ENCODE measurements around the gene EWSR1.
A peak's percentile ranks its signal among the peaks of the same experiment; 100 is the strongest.
"Not testable (repeated sequence)": the region's sequence is repeated elsewhere in the genome, so short reads cannot be mapped to it uniquely, and the experiment has no call there.

Gene EWSR1

GRCh38 chr22:29267858-29268510 lies at the start of gene EWSR1, which contains the start of gene RHBDD3:
EWSR1 (plus strand) TSS chr22:29268268; CDS start chr22:29268337, 69 bp downstream.
RHBDD3 (minus strand) TSS chr22:29267981; CDS start chr22:29265626, 2,355 bp downstream.
- DNase-seq (ENCODE audit: low spot score): peak; percentile 94

- no peak for DNase-seq (ENCODE audit: low spot score)
Observed at GRCh38 chr22:29218758-29219408, 49.2 kb upstream of the EWSR1 start.

- DNase-seq (ENCODE audit: low spot score): not testable (repeated sequence)
Observed at GRCh38 chr22:29219409-29219782, 48.7 kb upstream of the EWSR1 start.

- DNase-seq (ENCODE audit: low spot score): peak; percentile 94
Observed at GRCh38 chr22:29219881-29220670, 48.0 kb upstream of the EWSR1 start.

- DNase-seq (ENCODE audit: low spot score): no peak
Observed at GRCh38 chr22:29224121-29224858, 43.8 kb upstream of the EWSR1 start.

GRCh38 chr22:29224859-29225410 lies 43.1 kb upstream of the EWSR1 start:
- no peak for DNase-seq (ENCODE audit: low spot score)

GRCh38 chr22:29225422-29226090 lies 42.5 kb upstream of the EWSR1 start:
- no peak for DNase-seq (ENCODE audit: low spot score)

GRCh38 chr22:29226351-29226981 lies 41.6 kb upstream of the EWSR1 start:
- no peak for DNase-seq (ENCODE audit: low spot score)

GRCh38 chr22:29230972-29231875 lies 36.8 kb upstream of the EWSR1 start:
- DNase-seq (ENCODE audit: low spot score): no peak

GRCh38 chr22:29231971-29232959 lies 35.8 kb upstream of the EWSR1 start:
- no peak for DNase-seq (ENCODE audit: low spot score)

- DNase-seq (ENCODE audit: low spot score): no peak
Observed at GRCh38 chr22:29233277-29233877, 34.7 kb upstream of the EWSR1 start.

GRCh38 chr22:29240481-29240880 lies 27.6 kb upstream of the EWSR1 start:
- not testable (repeated sequence) for DNase-seq (ENCODE audit: low spot score)

- DNase-seq (ENCODE audit: low spot score): no peak
Observed at GRCh38 chr22:29243874-29244446, 24.1 kb upstream of the EWSR1 start.

GRCh38 chr22:29244785-29245625 lies 23.1 kb upstream of the EWSR1 start:
- no peak for DNase-seq (ENCODE audit: low spot score)

- DNase-seq (ENCODE audit: low spot score): peak; percentile 86
Observed at GRCh38 chr22:29245626-29246385, 22.3 kb upstream of the EWSR1 start.

- DNase-seq (ENCODE audit: low spot score): not testable (repeated sequence)
Observed at GRCh38 chr22:29247891-29248290, 20.2 kb upstream of the EWSR1 start.
